ENCODE data around the gene KCNC1.

The KCNC1 gene

GRCh38 chr11:17714870-17715269 lies 19.7 kb upstream of the KCNC1 start:
- DNase-seq (ENCODE audit: low read depth in 3 of 3, low spot score in 1 of 3): no peak

- no peak for DNase-seq (ENCODE audit: low read depth in 3 of 3, low spot score in 1 of 3)
These were observed 17.8 kb upstream of the KCNC1 start for GRCh38 chr11:17716807-17717206.

GRCh38 chr11:17718015-17718414 lies 16.6 kb upstream of the KCNC1 start:
- no peak for DNase-seq (ENCODE audit: low read depth in 3 of 3, low spot score in 1 of 3)

GRCh38 chr11:17718510-17718962 lies 16.0 kb upstream of the KCNC1 start:
- DNase-seq (ENCODE audit: low read depth in 3 of 3, low spot score in 1 of 3): no peak

- no peak for DNase-seq (ENCODE audit: low read depth in 3 of 3, low spot score in 1 of 3)
These were observed 15.3 kb upstream of the KCNC1 start, which contains the start of gene MYOD1 for GRCh38 chr11:17719028-17719937. Gene MYOD1, plus strand, starts transcription at chr11:17719571. Its CDS starts 212 bp downstream, at chr11:17719783.

- DNase-seq (ENCODE audit: low read depth in 3 of 3, low spot score in 1 of 3): no peak
These were observed 14.4 kb upstream of the KCNC1 start for GRCh38 chr11:17719938-17720795.

- DNase-seq (ENCODE audit: low read depth in 3 of 3, low spot score in 1 of 3): no peak
These were observed 13.8 kb upstream of the KCNC1 start for GRCh38 chr11:17720796-17721171.

GRCh38 chr11:17721242-17721999 lies 13.2 kb upstream of the KCNC1 start:
- DNase-seq (ENCODE audit: low read depth in 3 of 3, low spot score in 1 of 3): no peak

- DNase-seq (ENCODE audit: low read depth in 3 of 3, low spot score in 1 of 3): no peak
These were observed 12.5 kb upstream of the KCNC1 start for GRCh38 chr11:17722000-17722643.

- no peak for DNase-seq (ENCODE audit: low read depth in 3 of 3, low spot score in 1 of 3)
These were observed 10.3 kb upstream of the KCNC1 start for GRCh38 chr11:17724020-17724908.

- no peak for DNase-seq (ENCODE audit: low read depth in 3 of 3, low spot score in 1 of 3)
These were observed 9.4 kb upstream of the KCNC1 start for GRCh38 chr11:17725174-17725573.

- DNase-seq (ENCODE audit: low read depth in 3 of 3, low spot score in 1 of 3): no peak
These were observed 4.4 kb upstream of the KCNC1 start for GRCh38 chr11:17730137-17730536.

- peak in 1 of 3 donors; percentile 49 for DNase-seq (ENCODE audit: low read depth in 3 of 3, low spot score in 1 of 3)
These were observed 3.7 kb upstream of the KCNC1 start for GRCh38 chr11:17730608-17731462.

GRCh38 chr11:17733261-17733660 lies 1.3 kb upstream of the KCNC1 start:
- no peak for DNase-seq (ENCODE audit: low read depth in 3 of 3, low spot score in 1 of 3)

- DNase-seq (ENCODE audit: low read depth in 3 of 3, low spot score in 1 of 3): no peak
These were observed 621 bp downstream of the KCNC1 start for GRCh38 chr11:17734986-17735817.

- no peak for DNase-seq (ENCODE audit: low read depth in 3 of 3, low spot score in 1 of 3)
These were observed 1.4 kb downstream of the KCNC1 start for GRCh38 chr11:17735818-17736578.

GRCh38 chr11:17736579-17736893 lies 2.0 kb downstream of the KCNC1 start:
- no peak for DNase-seq (ENCODE audit: low read depth in 3 of 3, low spot score in 1 of 3)

Data from stimulated activated CD4-positive, alpha-beta T cell treated with anti-CD3 and anti-CD28 coated beads, TNF-alpha, amount 100 ng/mL, for 1 hour (primary cell).